ENCODE measurements around the gene DEFB123. TPM values are rescaled to one million over a fixed set of nuclear protein-coding genes. Genes with fewer than 3 reads are reported as not detected.
"Not testable (repeated sequence)": the region's sequence is repeated elsewhere in the genome, so short reads cannot be mapped to it uniquely, and the experiment has no call there.

Gene DEFB123
- total RNA-seq, 1 donor from 2014 or later: not detected

DNA sequence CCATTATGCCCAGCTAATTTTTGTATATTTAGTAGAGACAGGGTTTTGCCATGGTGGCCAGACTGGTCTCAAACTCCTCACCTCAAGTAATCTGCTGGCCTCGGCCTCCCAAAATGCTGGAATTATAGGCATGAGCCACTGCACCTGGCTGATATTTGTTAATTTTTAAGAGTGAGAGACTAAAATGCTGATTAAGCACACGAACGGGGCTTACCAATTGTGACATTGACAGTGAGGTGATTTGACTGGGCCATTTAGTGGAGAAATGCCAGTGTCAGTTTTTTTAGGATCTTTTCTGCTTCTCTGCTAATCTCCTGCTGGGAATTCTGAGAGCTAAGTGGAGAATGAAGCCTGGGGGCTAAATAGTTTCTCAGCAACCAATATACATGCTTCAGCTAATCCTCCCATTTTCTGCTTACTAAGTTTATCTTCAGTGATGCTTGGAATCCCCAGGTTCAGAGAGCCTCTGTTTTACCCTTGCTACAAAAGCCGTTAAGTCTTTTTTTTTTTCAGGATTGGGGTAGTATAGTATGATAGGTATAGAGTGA is 9.8 kb upstream of the DEFB123 start:
- peaks cover 2% of the 10 kb centered on the region for H3K9me3 Mint-ChIP-seq
- CTCF ChIA-PET: no interaction called here
- intact Hi-C loops (cut with micrococcal nuclease): no loop called here
- H3K36me3 Mint-ChIP-seq (ENCODE audit: low read depth): no peaks in the 10 kb centered on the region
- TF ChIP-seq CTCF (IDR thresholded peaks at IDR 0.05): no peak
- H3K4me3 Mint-ChIP-seq: no peak overlapping the region
- no peak overlapping the region for H3K27ac Mint-ChIP-seq
- DNase-seq (no peak), ATAC-seq (ENCODE audit: low read depth) (no peak)
- POLR2A ChIA-PET: no interaction called here
- H3K27me3 Mint-ChIP-seq: peaks cover 4% of the 10 kb centered on the region
- no peaks in the 10 kb centered on the region for H3K4me1 Mint-ChIP-seq

- no peak for TF ChIP-seq CTCF (IDR thresholded peaks at IDR 0.05)
- POLR2A ChIA-PET: no interaction called here
- intact Hi-C loops (cut with micrococcal nuclease): no loop called here
Measured at GRCh38 chr20:31446084-31446819, 5.8 kb downstream of the DEFB123 start.

GRCh38 chr20:31449511-31450414 is 9.3 kb downstream of the DEFB123 start:
- Mint-ChIP-seq H3K36me3 (ENCODE audit: low read depth) (no peaks in the 10 kb centered on the region), H3K4me1 (no peaks in the 10 kb centered on the region), H3K9me3 (no peaks in the 10 kb centered on the region), H3K27ac (no peak overlapping the region), H3K27me3 (peaks cover 5% of the 10 kb centered on the region), H3K4me3 (no peak overlapping the region)
- TF ChIP-seq CTCF (IDR thresholded peaks at IDR 0.05): no peak
- no peak for ATAC-seq (ENCODE audit: low read depth)
- ChIA-PET POLR2A (no interaction called here), CTCF (no interaction called here)
- no peak for DNase-seq
- intact Hi-C loops (cut with micrococcal nuclease): no loop called here

More at GRCh38 chr20:31446084-31446819, 5.8 kb downstream of the DEFB123 start:
- Mint-ChIP-seq H3K9me3 (no peaks in the 10 kb centered on the region), H3K4me1 (no peaks in the 10 kb centered on the region), H3K27ac (no peak overlapping the region), H3K27me3 (peaks cover 2% of the 10 kb centered on the region), H3K4me3 (no peak overlapping the region), H3K36me3 (ENCODE audit: low read depth) (no peaks in the 10 kb centered on the region)
- CTCF ChIA-PET: no interaction called here
- ATAC-seq (ENCODE audit: low read depth) (no peak), DNase-seq (no peak)

- H3K27me3 Mint-ChIP-seq: peaks cover 6% of the 10 kb centered on the region
- ATAC-seq (ENCODE audit: low read depth) (no peak), DNase-seq (no peak)
- intact Hi-C loops (cut with micrococcal nuclease): no loop called here
- POLR2A ChIA-PET: no interaction called here
- no peak overlapping the region for H3K4me3 Mint-ChIP-seq
- H3K27ac Mint-ChIP-seq: no peak overlapping the region
- H3K36me3 Mint-ChIP-seq (ENCODE audit: low read depth): no peaks in the 10 kb centered on the region
- no peaks in the 10 kb centered on the region for H3K9me3 Mint-ChIP-seq
- CTCF ChIA-PET: no interaction called here
- no peak for TF ChIP-seq CTCF (IDR thresholded peaks at IDR 0.05)
- H3K4me1 Mint-ChIP-seq: no peaks in the 10 kb centered on the region
Measured at GRCh38 chr20:31452575-31452974, 12.1 kb downstream of the DEFB123 start.

DNA sequence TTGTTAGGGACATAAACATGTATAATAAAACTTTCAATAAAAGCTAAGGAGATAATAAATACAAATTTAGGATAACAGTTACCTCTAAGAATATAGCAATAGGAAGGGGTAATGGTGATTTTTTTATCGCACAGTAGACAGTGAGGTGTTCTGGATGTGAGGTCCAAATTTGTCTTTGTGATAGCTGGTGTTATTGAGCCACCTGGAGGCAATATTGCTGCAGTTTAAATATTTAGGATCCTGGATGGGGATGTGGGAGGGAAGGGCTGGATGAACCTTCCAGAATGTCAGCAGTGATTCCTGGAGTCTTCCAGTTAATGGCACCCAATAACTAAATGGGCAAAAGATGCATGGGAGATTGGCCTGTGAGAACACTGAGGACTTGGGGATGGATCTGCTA is 13.9 kb downstream of the DEFB123 start:
- intact Hi-C loops (cut with micrococcal nuclease): no loop called here
- Mint-ChIP-seq H3K27me3 (peaks cover 6% of the 10 kb centered on the region), H3K36me3 (ENCODE audit: low read depth) (no peaks in the 10 kb centered on the region), H3K4me1 (no peaks in the 10 kb centered on the region), H3K4me3 (no peak overlapping the region), H3K27ac (no peak overlapping the region), H3K9me3 (no peaks in the 10 kb centered on the region)
- DNase-seq (no peak), ATAC-seq (ENCODE audit: low read depth) (no peak)
- ChIA-PET POLR2A (no interaction called here), CTCF (interaction anchor here (7.3 kb wide), 1 partner anchor 49 kb away, joined by 68 read pairs; no protein-coding TSS in a partner anchor)
- TF ChIP-seq CTCF (IDR thresholded peaks at IDR 0.05): no peak

DNA sequence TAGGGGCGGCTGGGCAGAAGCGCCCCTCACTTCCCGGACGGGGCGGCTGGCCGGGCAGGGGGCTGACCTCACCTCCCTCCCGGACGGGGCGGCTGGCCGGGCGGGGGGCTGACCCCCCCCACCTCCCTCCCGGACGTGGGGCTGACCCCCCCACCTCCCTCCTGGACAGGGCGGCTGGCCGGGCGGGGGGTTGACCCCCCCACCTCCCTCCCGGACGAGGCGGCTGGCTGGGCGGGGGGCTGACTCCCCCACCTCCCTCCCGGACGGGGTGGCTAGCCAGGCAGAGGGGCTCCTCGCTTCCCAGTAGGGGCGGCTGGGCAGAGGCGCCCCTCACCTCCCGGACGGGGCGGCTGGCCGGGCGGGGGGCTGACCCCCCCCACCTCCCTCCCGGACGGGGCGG is 30.5 kb downstream of the DEFB123 start:
- H3K9me3 Mint-ChIP-seq; H3K36me3 Mint-ChIP-seq (ENCODE audit: low read depth); H3K4me3 Mint-ChIP-seq; ATAC-seq (ENCODE audit: low read depth); intact Hi-C loops (cut with micrococcal nuclease); H3K27ac Mint-ChIP-seq; DNase-seq; POLR2A ChIA-PET; CTCF ChIA-PET: not testable (repeated sequence)
- peaks cover 22% of the 10 kb centered on the region for H3K4me1 Mint-ChIP-seq
- H3K27me3 Mint-ChIP-seq: peaks cover 18% of the 10 kb centered on the region

All from activated B cell treated with CpG ODN at 0.5 μM for 24 hours (primary cell).